C4-2B (cell line): ENCODE data around the gene MAP7D2.

Experiments
- ZFX ChIP-seq: fragments of 450-650 bp; IDR thresholded peaks from 2 replicates; pipeline ENCODE4 v1.6.1; 2017
- TF ChIP-seq, protein P1 (sequence below): fragments of 450-650 bp; conservative IDR thresholded peaks from 2 replicates; pipeline ENCODE4 v1.5.1; 2017; ENCODE audit warnings: mild to moderate bottlenecking

DNA sequence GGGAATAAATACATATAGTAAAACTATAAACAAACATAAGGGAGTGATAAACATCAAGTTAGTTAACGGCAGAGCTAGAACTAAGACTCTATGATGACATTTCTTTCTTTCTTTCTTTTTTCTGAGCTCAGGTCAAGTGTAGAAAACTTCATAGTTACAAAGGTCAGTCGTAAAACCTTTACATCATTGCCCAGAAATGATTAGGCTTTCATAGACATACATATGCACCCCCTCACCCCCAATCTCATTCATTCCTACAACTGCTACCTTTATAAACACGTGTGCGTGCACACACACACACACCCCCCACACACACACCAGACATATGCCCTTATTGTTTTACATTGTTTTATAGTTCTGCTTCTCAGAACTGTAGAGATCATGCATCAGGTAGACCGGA lies 19.2 kb upstream of the MAP7D2 start:
- TF ChIP-seq, protein P1, sequence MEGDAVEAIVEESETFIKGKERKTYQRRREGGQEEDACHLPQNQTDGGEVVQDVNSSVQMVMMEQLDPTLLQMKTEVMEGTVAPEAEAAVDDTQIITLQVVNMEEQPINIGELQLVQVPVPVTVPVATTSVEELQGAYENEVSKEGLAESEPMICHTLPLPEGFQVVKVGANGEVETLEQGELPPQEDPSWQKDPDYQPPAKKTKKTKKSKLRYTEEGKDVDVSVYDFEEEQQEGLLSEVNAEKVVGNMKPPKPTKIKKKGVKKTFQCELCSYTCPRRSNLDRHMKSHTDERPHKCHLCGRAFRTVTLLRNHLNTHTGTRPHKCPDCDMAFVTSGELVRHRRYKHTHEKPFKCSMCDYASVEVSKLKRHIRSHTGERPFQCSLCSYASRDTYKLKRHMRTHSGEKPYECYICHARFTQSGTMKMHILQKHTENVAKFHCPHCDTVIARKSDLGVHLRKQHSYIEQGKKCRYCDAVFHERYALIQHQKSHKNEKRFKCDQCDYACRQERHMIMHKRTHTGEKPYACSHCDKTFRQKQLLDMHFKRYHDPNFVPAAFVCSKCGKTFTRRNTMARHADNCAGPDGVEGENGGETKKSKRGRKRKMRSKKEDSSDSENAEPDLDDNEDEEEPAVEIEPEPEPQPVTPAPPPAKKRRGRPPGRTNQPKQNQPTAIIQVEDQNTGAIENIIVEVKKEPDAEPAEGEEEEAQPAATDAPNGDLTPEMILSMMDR: no peak
- TF ChIP-seq ZFX: no peak
